BLaER1 (cell line): ENCODE results near the gene OSR1.
A peak's percentile ranks its signal among the peaks of the same experiment; 100 is the strongest.

Experiments
- H3K27ac ChIP-seq: shearing (Covaris generic); formaldehyde crosslinking; 2 replicates; pipeline ENCODE4 v1.8.1; 2022
- H3K27me3 ChIP-seq: shearing (Covaris generic); formaldehyde crosslinking; 2 replicates; pipeline ENCODE4 v1.8.1; 2022
- H3K36me3 ChIP-seq: shearing (Covaris generic); formaldehyde crosslinking; 2 replicates; pipeline ENCODE4 v1.8.1; 2022
- H3K4me1 ChIP-seq: shearing (Covaris generic); formaldehyde crosslinking; 2 replicates; pipeline ENCODE4 v1.8.1; 2022
- H3K4me2 ChIP-seq: shearing (Covaris generic); formaldehyde crosslinking; 2 replicates; pipeline ENCODE4 v1.8.1; 2022
- H3K4me3 ChIP-seq: shearing (Covaris generic); formaldehyde crosslinking; 2 replicates; pipeline ENCODE4 v1.8.1; 2022
- H3K9ac ChIP-seq: shearing (Covaris generic); formaldehyde crosslinking; 2 replicates; pipeline ENCODE4 v1.8.1; 2022
- H3K9me3 ChIP-seq: shearing (Covaris generic); formaldehyde crosslinking; 2 replicates; pipeline ENCODE4 v1.8.1; 2022
- H4K20me1 ChIP-seq: shearing (Covaris generic); formaldehyde crosslinking; 2 replicates; pipeline ENCODE4 v1.8.1; 2022
- Cebpa-rat ChIP-seq: shearing (Covaris generic); IDR thresholded peaks from 2 replicates; pipeline ENCODE4 v1.8.1; 2022

Gene OSR1

GRCh38 chr2:19337742-19338141, 20.7 kb downstream of the OSR1 start:
- Histone ChIP-seq H3K4me1 (peaks cover 9% of the 10 kb centered on the region; the same call in 1 of the 2 replicates), H3K9ac (no peak overlapping the region), H3K27ac (no peak overlapping the region), H3K36me3 (no peaks in the 10 kb centered on the region), H4K20me1 (no peaks in the 10 kb centered on the region), H3K4me3 (no peak overlapping the region), H3K4me2 (no peak overlapping the region), H3K9me3 (no peaks in the 10 kb centered on the region), H3K27me3 (no peaks in the 10 kb centered on the region)
- no peak for TF ChIP-seq Cebpa-rat

DNA sequence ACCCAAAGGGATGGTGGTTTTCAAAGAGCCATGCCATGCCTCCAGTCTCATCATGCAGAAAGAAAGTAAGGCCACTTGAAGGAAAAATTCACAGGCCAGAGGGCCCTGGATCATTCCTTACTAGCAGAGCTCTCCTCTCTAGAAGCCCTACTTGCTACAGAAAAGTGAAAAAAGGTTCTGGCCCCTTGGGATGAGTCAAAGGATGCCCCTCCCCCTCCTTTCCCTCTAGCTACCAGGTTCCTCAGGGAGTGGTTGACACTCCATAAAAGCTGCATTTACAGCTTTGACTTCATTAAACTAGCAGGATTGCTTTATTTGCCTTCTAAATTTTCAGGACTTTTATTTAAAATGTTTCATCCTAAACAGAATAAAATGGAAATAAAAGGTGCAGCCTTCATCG, 21.2 kb downstream of the OSR1 start:
- Histone ChIP-seq H3K36me3 (no peaks in the 10 kb centered on the region), H3K4me3 (no peak overlapping the region), H3K27me3 (no peaks in the 10 kb centered on the region), H4K20me1 (no peaks in the 10 kb centered on the region), H3K9me3 (no peaks in the 10 kb centered on the region), H3K9ac (no peak overlapping the region), H3K27ac (no peak overlapping the region), H3K4me1 (peaks cover 9% of the 10 kb centered on the region; the same call in 1 of the 2 replicates), H3K4me2 (no peak overlapping the region)
- no peak for TF ChIP-seq Cebpa-rat

DNA sequence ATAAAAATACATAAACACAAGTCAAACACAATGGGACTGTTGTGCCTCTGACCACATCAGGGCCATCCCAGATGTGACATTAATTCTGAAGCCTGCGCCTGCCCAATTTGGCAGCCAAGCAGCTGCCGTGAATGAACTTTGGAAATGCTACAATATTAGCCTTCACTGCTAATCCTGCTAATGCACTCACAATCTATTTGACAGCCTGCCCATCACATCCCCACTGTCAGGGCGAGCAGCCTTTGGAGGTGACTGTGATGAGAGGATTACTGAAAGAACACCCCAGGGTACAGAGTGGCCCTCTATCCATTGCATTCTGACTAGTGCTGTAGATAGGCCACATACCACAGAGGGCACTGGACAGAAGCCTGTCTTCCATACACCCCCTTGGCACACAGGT, 21.6 kb downstream of the OSR1 start:
- no peak overlapping the region for H3K4me3 ChIP-seq
- no peak for TF ChIP-seq Cebpa-rat
- H3K27ac ChIP-seq: no peak overlapping the region
- H3K9me3 ChIP-seq: no peaks in the 10 kb centered on the region
- peaks cover 9% of the 10 kb centered on the region; the same call in 1 of the 2 replicates for H3K4me1 ChIP-seq
- H3K4me2 ChIP-seq: no peak overlapping the region
- H4K20me1 ChIP-seq: no peaks in the 10 kb centered on the region
- no peak overlapping the region for H3K9ac ChIP-seq
- no peaks in the 10 kb centered on the region for H3K36me3 ChIP-seq
- no peaks in the 10 kb centered on the region for H3K27me3 ChIP-seq

- H3K9me3 ChIP-seq: no peaks in the 10 kb centered on the region
- no peak for TF ChIP-seq Cebpa-rat
- no peaks in the 10 kb centered on the region for H3K27me3 ChIP-seq
- H3K9ac ChIP-seq: no peak overlapping the region
- H3K27ac ChIP-seq: no peak overlapping the region
- H3K4me2 ChIP-seq: no peak overlapping the region
- H3K4me3 ChIP-seq: no peak overlapping the region
- H3K36me3 ChIP-seq: no peaks in the 10 kb centered on the region
- H3K4me1 ChIP-seq: peaks cover 15% of the 10 kb centered on the region; the same call in 1 of the 2 replicates
- H4K20me1 ChIP-seq: no peaks in the 10 kb centered on the region
Observed at GRCh38 chr2:19332503-19332902, 25.9 kb downstream of the OSR1 start.

- H4K20me1 ChIP-seq: no peaks in the 10 kb centered on the region
- no peak overlapping the region for H3K27ac ChIP-seq
- H3K36me3 ChIP-seq: no peaks in the 10 kb centered on the region
- no peak overlapping the region for H3K9ac ChIP-seq
- H3K4me3 ChIP-seq: no peak overlapping the region
- H3K4me2 ChIP-seq: no peak overlapping the region
- H3K4me1 ChIP-seq: peaks cover 11% of the 10 kb centered on the region; the same call in 1 of the 2 replicates
- H3K9me3 ChIP-seq: no peaks in the 10 kb centered on the region
- TF ChIP-seq Cebpa-rat: no peak
- no peaks in the 10 kb centered on the region for H3K27me3 ChIP-seq
Observed at GRCh38 chr2:19331450-19331849, 27.0 kb downstream of the OSR1 start.

DNA sequence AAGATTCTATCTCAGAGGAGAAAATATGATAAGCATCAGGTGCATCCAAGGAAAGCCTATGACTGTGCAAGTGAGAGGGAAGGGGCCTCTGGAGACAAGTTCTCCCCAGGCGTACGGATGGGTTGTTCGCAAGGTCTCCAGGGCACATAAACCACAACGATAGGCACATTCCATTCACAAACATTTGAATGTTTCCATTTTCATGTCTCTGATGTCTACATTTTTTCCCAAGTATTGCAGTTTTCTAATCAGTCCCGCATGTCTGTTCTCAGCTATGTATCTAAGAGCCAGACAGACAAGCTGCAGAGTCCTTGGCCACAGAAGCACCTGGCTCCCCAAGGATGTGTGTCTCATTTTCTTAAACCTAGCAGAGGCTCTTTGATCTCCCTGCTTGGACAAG, 28.0 kb downstream of the OSR1 start:
- H3K4me3 ChIP-seq: no peak overlapping the region
- no peak overlapping the region for H3K27ac ChIP-seq
- H3K4me1 ChIP-seq: peaks cover 7% of the 10 kb centered on the region; the same call in 1 of the 2 replicates
- no peak for TF ChIP-seq Cebpa-rat
- H3K36me3 ChIP-seq: no peaks in the 10 kb centered on the region
- H3K4me2 ChIP-seq: no peak overlapping the region
- H4K20me1 ChIP-seq: no peaks in the 10 kb centered on the region
- no peaks in the 10 kb centered on the region for H3K9me3 ChIP-seq
- H3K27me3 ChIP-seq: no peaks in the 10 kb centered on the region
- no peak overlapping the region for H3K9ac ChIP-seq

- Histone ChIP-seq H3K4me2 (no peak overlapping the region), H3K9me3 (no peaks in the 10 kb centered on the region), H4K20me1 (no peaks in the 10 kb centered on the region), H3K4me3 (no peak overlapping the region), H3K27ac (no peak overlapping the region), H3K4me1 (0 out of 2 replicates have a peak, but pooled peaks cover 6% of the 10 kb centered on the region), H3K27me3 (no peaks in the 10 kb centered on the region), H3K9ac (no peak overlapping the region), H3K36me3 (no peaks in the 10 kb centered on the region)
- TF ChIP-seq Cebpa-rat: no peak
Observed at GRCh38 chr2:19329445-19329844, 29.0 kb downstream of the OSR1 start.

GRCh38 chr2:19327496-19327895, 30.9 kb downstream of the OSR1 start:
- Histone ChIP-seq H3K9ac (no peak overlapping the region), H3K36me3 (no peaks in the 10 kb centered on the region), H3K4me1 (0 out of 2 replicates have a peak, but pooled peaks cover 6% of the 10 kb centered on the region), H3K27me3 (no peaks in the 10 kb centered on the region), H3K4me3 (no peak overlapping the region), H3K27ac (no peak overlapping the region), H3K4me2 (no peak overlapping the region), H4K20me1 (no peaks in the 10 kb centered on the region), H3K9me3 (no peaks in the 10 kb centered on the region)
- no peak for TF ChIP-seq Cebpa-rat

GRCh38 chr2:19321946-19322345, 36.5 kb downstream of the OSR1 start:
- Histone ChIP-seq H3K4me1 (peaks cover 14% of the 10 kb centered on the region), H3K4me3 (no peak overlapping the region), H3K9ac (no peak overlapping the region), H3K9me3 (no peaks in the 10 kb centered on the region), H3K36me3 (no peaks in the 10 kb centered on the region), H3K27me3 (no peaks in the 10 kb centered on the region), H4K20me1 (no peaks in the 10 kb centered on the region), H3K27ac (no peak overlapping the region), H3K4me2 (no peak overlapping the region)
- TF ChIP-seq Cebpa-rat: no peak

DNA sequence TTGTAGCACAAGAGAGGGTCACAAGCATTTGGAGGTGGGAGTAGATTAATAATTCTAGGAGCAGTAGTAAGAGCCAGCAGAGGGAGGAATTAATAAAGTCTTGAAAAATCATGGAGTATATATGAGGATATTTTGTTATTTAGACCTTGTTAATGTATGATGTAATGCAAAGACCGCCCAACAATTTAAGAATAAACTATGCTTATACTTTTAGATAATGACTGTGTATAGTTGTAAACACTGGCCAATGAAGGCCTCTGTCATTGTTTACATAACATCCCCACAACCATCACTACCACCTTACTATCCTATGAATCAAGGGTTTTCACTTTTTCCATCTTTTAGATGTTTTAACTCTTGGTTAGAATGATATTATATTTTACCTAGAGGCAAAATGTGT, 37.6 kb downstream of the OSR1 start:
- no peak for TF ChIP-seq Cebpa-rat
- peaks cover 14% of the 10 kb centered on the region for H3K4me1 ChIP-seq
- H3K9ac ChIP-seq: no peak overlapping the region
- no peak overlapping the region for H3K27ac ChIP-seq
- H3K9me3 ChIP-seq: no peaks in the 10 kb centered on the region
- H3K4me2 ChIP-seq: no peak overlapping the region
- no peaks in the 10 kb centered on the region for H4K20me1 ChIP-seq
- H3K27me3 ChIP-seq: no peaks in the 10 kb centered on the region
- no peak overlapping the region for H3K4me3 ChIP-seq
- H3K36me3 ChIP-seq: no peaks in the 10 kb centered on the region

- peak overlapping the region; percentile 46 for H3K4me2 ChIP-seq
- H3K4me1 ChIP-seq: peaks cover 14% of the 10 kb centered on the region
- no peak overlapping the region for H3K9ac ChIP-seq
- peak overlapping the region; percentile 45 for H3K27ac ChIP-seq
- no peak for TF ChIP-seq Cebpa-rat
- H4K20me1 ChIP-seq: no peaks in the 10 kb centered on the region
- no peaks in the 10 kb centered on the region for H3K27me3 ChIP-seq
- H3K36me3 ChIP-seq: no peaks in the 10 kb centered on the region
- H3K4me3 ChIP-seq: no peak overlapping the region
- no peaks in the 10 kb centered on the region for H3K9me3 ChIP-seq
Observed at GRCh38 chr2:19319698-19320097, 38.7 kb downstream of the OSR1 start.
